NCI-H2196 treated with DMSO at 0.1 percent for 48 hours (cell line): Measurements from ENCODE around the gene SLC25A43.
"Not testable (repeated sequence)": the region's sequence is repeated elsewhere in the genome, so short reads cannot be mapped to it uniquely, and the experiment has no call there.

Experiments
- DNase-seq: peaks from one replicate; lab custom pipeline; 2025; ENCODE audit not compliant: unreplicated experiment; lab: John Stamatoyannopoulos, UW

SLC25A43 gene

GRCh38 chrX:119407681-119408080 is 8.5 kb downstream of the SLC25A43 start:
- no peak for DNase-seq

- DNase-seq: peak; percentile 4
Observed at GRCh38 chrX:119410027-119410819, 11.1 kb downstream of the SLC25A43 start.

- no peak for DNase-seq
Observed at GRCh38 chrX:119410854-119411253, 11.7 kb downstream of the SLC25A43 start.

- no peak for DNase-seq
Observed at GRCh38 chrX:119411959-119412358, 12.8 kb downstream of the SLC25A43 start.

GRCh38 chrX:119417376-119417775 is 18.2 kb downstream of the SLC25A43 start:
- DNase-seq: no peak

GRCh38 chrX:119417842-119418241 is 18.7 kb downstream of the SLC25A43 start:
- no peak for DNase-seq

GRCh38 chrX:119419146-119419545 is 20.0 kb downstream of the SLC25A43 start:
- no peak for DNase-seq

GRCh38 chrX:119419898-119420297 is 20.8 kb downstream of the SLC25A43 start:
- DNase-seq: no peak

- no peak for DNase-seq
Observed at GRCh38 chrX:119421016-119421705, 22.0 kb downstream of the SLC25A43 start.

- DNase-seq: no peak
Observed at GRCh38 chrX:119423631-119424030, 24.5 kb downstream of the SLC25A43 start.

GRCh38 chrX:119424999-119425398 is 25.9 kb downstream of the SLC25A43 start:
- DNase-seq: no peak

- DNase-seq: no peak
Observed at GRCh38 chrX:119427024-119427794, 28.1 kb downstream of the SLC25A43 start.

GRCh38 chrX:119427795-119428185 is 28.7 kb downstream of the SLC25A43 start:
- DNase-seq: no peak

- DNase-seq: no peak
Observed at GRCh38 chrX:119429471-119429870, 30.3 kb downstream of the SLC25A43 start.

GRCh38 chrX:119441295-119441694 is 42.2 kb downstream of the SLC25A43 start:
- not testable (repeated sequence) for DNase-seq

GRCh38 chrX:119442286-119442685 is 43.1 kb downstream of the SLC25A43 start:
- no peak for DNase-seq

- DNase-seq: no peak
Observed at GRCh38 chrX:119453202-119453601, 54.1 kb downstream of the SLC25A43 start.

- no peak for DNase-seq
Observed at GRCh38 chrX:119455264-119455663, 56.1 kb downstream of the SLC25A43 start.

GRCh38 chrX:119459181-119459580 is 60.0 kb downstream of the SLC25A43 start:
- no peak for DNase-seq

- no peak for DNase-seq
Observed at GRCh38 chrX:119465555-119465954, 66.4 kb downstream of the SLC25A43 start.

GRCh38 chrX:119466970-119467369 is 67.8 kb downstream of the SLC25A43 start:
- DNase-seq: no peak

- no peak for DNase-seq
Observed at GRCh38 chrX:119467433-119467832, 68.3 kb downstream of the SLC25A43 start.
